ENCODE results near the gene STEAP2. TPM values are rescaled to one million over a fixed set of nuclear protein-coding genes. Genes with fewer than 3 reads are reported as not detected.

STEAP2 gene
- total RNA-seq, 6 donors from 2014 or later: 2.6 to 18.7 (median 8.1) TPM

- DNase-seq (no peak), ATAC-seq (ENCODE audit: low FRiP score in 2 of 2) (peak in 1 of 2 donors; percentile 75)
- H3K36me3 ChIP-seq: no peaks in the 10 kb centered on the region
- no peak for TF ChIP-seq CTCF (IDR thresholded peaks at IDR 0.05)
- H3K4me3 ChIP-seq: no peak overlapping the region
- H3K27ac ChIP-seq: no peak overlapping the region
- no peaks in the 10 kb centered on the region for H3K9me3 ChIP-seq
- H3K27me3 ChIP-seq: no peaks in the 10 kb centered on the region
- H3K4me1 ChIP-seq: no peaks in the 10 kb centered on the region
- 78 to 83% methylated on average over 2 of the region's 2 CpGs for WGBS, 2 donors
Measured at GRCh38 chr7:90230834-90231233, 19.3 kb downstream of the STEAP2 start.

GRCh38 chr7:90231304-90231703, 19.8 kb downstream of the STEAP2 start:
- no peaks in the 10 kb centered on the region for H3K9me3 ChIP-seq
- H3K27ac ChIP-seq: no peak overlapping the region
- 74 to 80% methylated on average over 3 of the region's 3 CpGs for WGBS, 2 donors
- TF ChIP-seq EP300 (IDR thresholded peaks at IDR 0.05) (no peak), POLR2A (IDR thresholded peaks at IDR 0.05) (no peak), POLR2AphosphoS5 (IDR thresholded peaks at IDR 0.05) (no peak), CTCF (IDR thresholded peaks at IDR 0.05) (no peak)
- H3K27me3 ChIP-seq: no peaks in the 10 kb centered on the region
- DNase-seq: no peak
- H3K4me3 ChIP-seq: no peak overlapping the region
- ATAC-seq (ENCODE audit: low FRiP score in 2 of 2): no peak
- no peaks in the 10 kb centered on the region for H3K36me3 ChIP-seq
- H3K4me1 ChIP-seq: no peaks in the 10 kb centered on the region

GRCh38 chr7:90232430-90232829, 20.9 kb downstream of the STEAP2 start:
- no peaks in the 10 kb centered on the region for H3K4me1 ChIP-seq
- no peak overlapping the region for H3K4me3 ChIP-seq
- 65 to 66% methylated on average over 5 of the region's 5 CpGs for WGBS, 2 donors
- DNase-seq (no peak), ATAC-seq (ENCODE audit: low FRiP score in 2 of 2) (no peak)
- no peak overlapping the region for H3K27ac ChIP-seq
- H3K9me3 ChIP-seq: no peaks in the 10 kb centered on the region
- H3K27me3 ChIP-seq: no peaks in the 10 kb centered on the region
- TF ChIP-seq POLR2A (IDR thresholded peaks at IDR 0.05) (no peak), EP300 (IDR thresholded peaks at IDR 0.05) (no peak), POLR2AphosphoS5 (IDR thresholded peaks at IDR 0.05) (no peak), CTCF (IDR thresholded peaks at IDR 0.05) (no peak)
- H3K36me3 ChIP-seq: no peaks in the 10 kb centered on the region

GRCh38 chr7:90233569-90233968, 22.0 kb downstream of the STEAP2 start:
- no peak for TF ChIP-seq POLR2AphosphoS5 (IDR thresholded peaks at IDR 0.05)
- TF ChIP-seq EP300 (IDR thresholded peaks at IDR 0.05): no peak
- no peak for TF ChIP-seq POLR2A (IDR thresholded peaks at IDR 0.05)
- TF ChIP-seq CTCF (IDR thresholded peaks at IDR 0.05): no peak
- ATAC-seq (ENCODE audit: low FRiP score in 2 of 2) (no peak), DNase-seq (no peak)
- H3K36me3 ChIP-seq: no peaks in the 10 kb centered on the region
- H3K4me3 ChIP-seq: no peak overlapping the region
- 92% methylated on average over 6 of the region's 6 CpGs for WGBS, 2 donors
- H3K9me3 ChIP-seq: no peaks in the 10 kb centered on the region
- no peak overlapping the region for H3K27ac ChIP-seq
- no peaks in the 10 kb centered on the region for H3K27me3 ChIP-seq
- H3K4me1 ChIP-seq: no peaks in the 10 kb centered on the region

GRCh38 chr7:90236721-90237289, 25.3 kb downstream of the STEAP2 start:
- Histone ChIP-seq H3K27me3 (no peaks in the 10 kb centered on the region), H3K9me3 (no peaks in the 10 kb centered on the region), H3K36me3 (no peaks in the 10 kb centered on the region), H3K27ac (no peak overlapping the region), H3K4me3 (no peak overlapping the region), H3K4me1 (no peaks in the 10 kb centered on the region)
- no peak for DNase-seq
- TF ChIP-seq EP300 (IDR thresholded peaks at IDR 0.05): no peak
- no peak for TF ChIP-seq POLR2AphosphoS5 (IDR thresholded peaks at IDR 0.05)
- 95 to 100% methylated on average over 1 of the region's 1 CpG for WGBS, 2 donors
- no peak for ATAC-seq (ENCODE audit: low FRiP score in 2 of 2)
